Hippocampal formation (tissue), 2 donors: ENCODE measurements around the gene UBN2.

Source experiments
- DNase-seq, 2 donors: peaks; one replicate each; lab custom pipeline; 2025; lab: John Stamatoyannopoulos, UW

The UBN2 gene

DNA sequence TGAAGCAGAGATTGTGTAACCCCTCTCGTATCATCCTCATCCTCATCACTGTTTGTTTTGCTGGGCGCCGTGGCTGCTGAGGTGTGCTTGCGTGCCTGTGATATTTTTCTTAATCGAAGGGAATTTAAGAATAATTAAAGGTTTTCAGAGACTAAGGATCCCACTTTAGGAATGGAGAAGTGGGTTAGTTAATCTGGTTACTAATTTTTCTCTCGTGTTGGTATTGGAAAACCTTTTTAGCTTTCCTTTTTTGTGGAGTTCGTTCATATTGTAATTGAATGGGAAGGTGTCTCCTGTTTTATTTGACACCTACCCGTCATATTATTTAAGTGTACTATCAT lies 1.3 kb downstream of the UBN2 start:
- no peak for DNase-seq

DNA sequence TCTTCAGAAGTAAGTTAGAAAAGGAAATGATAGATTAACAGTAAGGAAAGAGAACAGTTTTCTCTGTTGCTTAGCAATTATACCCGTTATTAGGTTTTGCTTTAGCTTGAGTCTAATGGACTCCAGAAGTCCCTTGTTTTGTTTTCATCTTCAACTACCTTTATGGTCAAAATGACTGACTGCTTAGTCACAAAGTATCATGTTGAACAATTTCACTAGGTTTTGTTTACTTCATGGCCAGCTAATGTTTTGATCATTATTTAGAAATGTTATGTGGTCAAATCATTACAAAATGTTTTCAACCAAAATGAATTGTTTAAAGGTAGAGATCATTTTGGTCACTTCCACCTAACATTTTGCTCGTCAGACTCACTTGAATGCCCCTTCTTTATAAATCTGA lies 1.9 kb downstream of the UBN2 start:
- no peak for DNase-seq

DNA sequence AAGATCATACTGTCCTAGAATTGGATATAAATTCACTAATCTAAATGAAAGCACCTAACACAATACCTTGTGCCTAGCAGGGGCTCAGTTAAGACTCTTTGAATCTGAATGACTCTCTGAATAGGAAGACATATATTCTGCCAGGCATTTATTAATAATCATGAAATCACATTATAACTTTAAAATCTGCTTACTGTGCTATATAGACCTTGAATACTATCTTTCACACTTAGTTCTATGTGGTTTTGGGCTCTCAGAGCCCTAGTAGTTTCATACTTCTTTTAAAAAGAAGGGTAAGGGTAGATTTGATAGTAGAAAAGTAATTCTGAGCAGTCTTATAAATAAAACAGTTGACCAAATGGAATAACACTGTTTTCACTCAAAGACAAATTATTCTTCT lies 10.2 kb downstream of the UBN2 start:
- DNase-seq = no peak

DNA sequence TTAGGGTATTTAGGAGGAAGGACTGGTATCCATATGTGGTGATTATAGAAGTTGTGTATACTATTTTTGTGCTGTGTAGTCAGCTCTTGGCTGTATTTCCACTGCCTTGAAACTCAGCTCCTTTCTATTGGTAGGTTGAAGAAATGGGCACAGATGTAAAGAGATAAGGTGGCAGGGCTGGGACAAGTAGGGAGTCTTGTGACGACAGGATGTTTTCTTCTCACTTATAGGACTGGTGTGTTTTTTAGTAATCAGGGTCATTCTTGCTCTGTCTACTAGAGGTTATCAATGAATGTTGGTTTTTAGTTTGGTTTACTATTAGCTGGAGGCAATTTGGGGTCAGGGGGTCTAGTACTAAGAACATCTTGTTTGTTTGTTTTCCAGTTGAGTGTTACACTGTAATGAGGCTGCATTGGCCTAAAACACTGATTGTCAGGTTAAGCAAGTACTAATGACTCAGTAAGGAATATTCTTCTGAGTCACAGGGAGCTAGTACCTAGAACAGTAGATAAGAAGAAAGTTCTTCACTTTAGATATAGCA lies 11.8 kb downstream of the UBN2 start:
- no peak for DNase-seq

DNA sequence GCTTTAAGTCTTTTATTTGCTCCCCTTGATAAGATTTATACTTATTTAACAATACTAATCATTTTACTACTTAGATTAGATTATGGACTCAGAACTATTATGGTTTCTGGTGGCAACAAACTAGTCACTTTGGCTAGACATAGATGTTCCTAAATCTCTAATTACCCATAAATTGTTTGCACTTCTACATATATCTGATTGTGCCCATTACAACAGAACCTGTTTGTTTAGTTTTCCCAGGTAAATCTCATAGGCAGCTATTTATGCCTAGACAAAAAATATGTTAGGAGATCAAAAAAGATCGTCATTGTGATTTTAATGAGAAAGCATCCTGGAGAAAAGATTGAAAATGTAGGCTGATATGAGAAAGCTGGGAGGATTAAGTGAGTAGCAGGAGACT lies 14.4 kb downstream of the UBN2 start:
- DNase-seq = no peak

DNA sequence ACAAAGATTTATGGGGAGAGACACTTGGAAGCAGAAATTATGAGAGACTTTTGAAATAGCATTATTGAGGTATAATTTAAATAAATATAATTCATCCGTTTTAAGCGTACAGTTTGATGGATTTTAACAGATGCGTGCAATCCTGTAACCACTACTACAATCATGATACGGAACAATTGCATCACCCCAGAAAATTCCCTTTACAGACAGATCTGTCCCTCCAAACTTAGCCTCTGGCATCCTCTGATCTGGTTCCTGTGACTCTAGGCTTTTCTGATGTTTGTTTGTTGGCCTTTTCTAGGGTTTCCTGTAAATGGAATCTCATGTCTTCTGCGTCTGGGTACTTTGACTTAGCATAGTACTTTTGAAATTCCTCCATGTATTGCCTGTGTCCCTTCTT lies 15.5 kb downstream of the UBN2 start:
- no peak for DNase-seq

DNA sequence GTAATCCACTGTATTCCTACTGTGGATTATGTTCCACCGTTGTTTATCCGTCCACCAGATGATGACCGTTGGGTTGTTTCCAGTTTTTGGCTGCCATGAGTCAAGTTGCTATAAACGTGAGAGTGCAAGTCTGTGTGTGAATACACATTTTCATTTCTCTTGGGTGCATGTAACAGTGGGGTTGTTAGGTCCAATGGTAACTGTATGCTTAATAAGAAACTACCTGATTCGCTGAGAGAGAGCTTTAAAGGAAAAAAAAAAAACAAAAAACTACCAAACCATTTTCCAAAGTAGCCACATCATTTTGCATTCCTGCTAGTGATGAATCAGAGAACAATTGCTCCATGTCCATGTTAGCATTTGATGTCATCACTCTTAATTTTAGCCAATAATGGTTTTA lies 15.9 kb downstream of the UBN2 start:
- DNase-seq = no peak

DNA sequence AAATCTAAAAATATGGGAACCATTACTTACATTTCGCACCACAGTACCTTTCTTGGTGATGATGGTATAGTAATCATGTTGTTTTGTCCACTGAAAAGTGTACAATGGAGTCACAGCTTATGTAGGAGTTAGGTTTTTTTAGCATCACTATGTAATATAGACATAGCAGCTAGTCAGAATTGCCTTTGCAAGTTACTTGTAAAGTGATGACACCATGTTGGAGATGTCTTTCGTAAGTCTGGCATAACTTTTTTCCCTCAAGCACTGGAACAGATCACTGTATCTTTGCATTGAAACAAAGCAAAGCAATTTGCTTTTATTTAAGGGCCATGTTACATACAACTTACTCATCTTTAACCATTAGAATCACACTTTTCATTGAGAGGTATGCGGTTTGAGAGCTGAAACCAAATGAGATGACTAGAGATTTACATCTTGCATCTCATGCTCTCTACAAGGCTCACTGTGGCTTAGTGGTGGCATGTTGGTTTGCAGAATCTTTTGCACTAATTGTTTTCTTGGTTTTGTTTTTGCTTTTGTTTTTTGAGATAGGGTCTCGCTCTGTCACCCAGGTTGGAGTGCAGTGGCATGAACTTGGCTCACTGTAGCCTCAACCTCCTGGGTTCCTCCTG lies 18.3 kb downstream of the UBN2 start:
- DNase-seq = no peak

DNA sequence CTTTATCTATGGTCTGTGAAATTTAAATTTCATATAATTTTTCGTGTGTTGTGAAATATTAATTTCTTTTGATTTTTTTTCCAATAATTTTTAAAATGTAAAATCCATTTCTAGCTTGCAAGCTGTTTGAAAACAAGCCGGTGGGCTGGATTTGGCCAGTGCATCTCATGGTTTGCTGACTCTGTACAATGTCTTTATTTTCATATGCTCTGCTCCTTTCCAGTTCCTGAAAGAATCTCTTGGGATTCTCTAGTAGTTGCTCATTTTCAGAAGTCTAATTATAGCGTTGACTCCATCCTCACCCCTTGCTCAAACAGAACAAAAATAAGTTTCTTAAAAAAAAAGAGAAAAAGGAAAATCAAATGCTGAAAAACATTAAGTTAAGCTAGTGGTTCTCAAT lies 21.4 kb downstream of the UBN2 start:
- DNase-seq = no peak

DNA sequence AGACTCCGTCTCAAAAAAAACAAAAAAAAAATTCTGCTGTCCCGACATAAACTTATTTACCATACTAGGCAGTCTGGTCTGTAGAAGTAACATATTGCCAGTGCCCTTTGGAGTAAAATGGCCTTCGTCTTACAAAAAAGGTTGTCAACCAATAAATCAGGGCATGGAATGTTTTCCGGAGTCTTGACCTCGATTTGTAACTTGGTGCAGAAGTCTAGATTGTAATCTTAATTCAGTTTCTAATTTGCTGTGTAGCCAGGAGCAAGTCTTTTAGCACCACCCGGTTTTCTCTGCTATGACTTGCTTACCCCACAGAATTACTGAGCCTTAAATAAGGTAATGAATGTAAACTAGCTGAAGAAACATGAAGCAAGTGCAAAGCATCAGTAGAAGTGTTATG lies 23.2 kb downstream of the UBN2 start:
- no peak for DNase-seq

DNA sequence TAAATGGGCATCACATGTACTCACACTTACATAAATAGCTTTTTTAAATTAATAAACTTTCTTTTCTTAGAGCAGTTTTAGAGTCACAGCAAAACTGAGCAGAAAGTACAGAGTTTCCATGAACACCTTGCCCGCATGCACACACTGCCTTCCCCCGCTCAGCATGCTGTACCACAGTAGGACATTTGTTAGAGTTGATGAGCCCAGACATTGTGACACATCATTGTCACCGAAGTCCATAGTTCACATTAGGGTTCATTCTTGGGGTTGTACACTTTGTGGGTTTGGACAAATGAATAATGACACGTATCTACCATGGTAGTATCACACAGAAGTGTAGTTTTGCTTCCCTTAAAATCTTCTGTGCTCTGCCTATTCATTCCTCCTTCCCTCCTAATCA lies 23.7 kb downstream of the UBN2 start:
- DNase-seq = no peak

DNA sequence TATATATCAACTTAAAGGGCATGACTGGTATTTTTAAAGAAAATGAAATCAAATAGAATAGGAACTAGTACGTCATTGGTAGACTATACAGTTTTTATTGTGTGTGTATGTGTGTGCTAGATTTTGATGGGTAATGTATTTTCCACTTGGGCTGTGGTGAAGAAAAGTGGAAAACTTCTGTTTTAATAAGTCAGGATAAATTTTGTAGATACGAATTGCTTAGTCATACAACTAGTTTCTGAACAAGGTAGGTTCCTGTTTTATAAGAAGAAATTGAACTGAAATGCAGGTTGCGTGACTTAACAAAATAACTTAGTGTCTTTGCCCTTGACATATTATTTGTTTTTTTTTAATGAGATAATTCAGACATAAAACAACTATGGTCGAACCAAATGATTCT lies 24.3 kb downstream of the UBN2 start:
- no peak for DNase-seq

DNA sequence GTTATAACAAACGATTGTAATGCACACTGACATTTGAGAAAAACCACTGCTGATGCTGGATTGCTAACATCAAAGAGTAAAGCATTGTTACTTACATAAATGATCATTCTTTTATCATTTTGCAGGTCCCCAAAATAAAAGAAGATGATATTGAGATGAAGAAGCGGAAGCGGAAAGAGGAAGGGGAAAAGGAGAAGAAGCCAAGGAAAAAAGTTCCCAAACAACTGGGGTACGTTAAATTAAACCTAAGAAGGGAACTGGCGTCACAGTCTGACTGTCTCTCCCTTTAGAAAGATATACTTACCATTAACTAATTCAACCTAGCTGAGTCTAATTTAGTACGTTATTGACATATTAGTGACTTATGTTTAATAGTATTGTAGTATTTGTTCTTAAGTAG lies 28.1 kb downstream of the UBN2 start:
- DNase-seq = no peak

DNA sequence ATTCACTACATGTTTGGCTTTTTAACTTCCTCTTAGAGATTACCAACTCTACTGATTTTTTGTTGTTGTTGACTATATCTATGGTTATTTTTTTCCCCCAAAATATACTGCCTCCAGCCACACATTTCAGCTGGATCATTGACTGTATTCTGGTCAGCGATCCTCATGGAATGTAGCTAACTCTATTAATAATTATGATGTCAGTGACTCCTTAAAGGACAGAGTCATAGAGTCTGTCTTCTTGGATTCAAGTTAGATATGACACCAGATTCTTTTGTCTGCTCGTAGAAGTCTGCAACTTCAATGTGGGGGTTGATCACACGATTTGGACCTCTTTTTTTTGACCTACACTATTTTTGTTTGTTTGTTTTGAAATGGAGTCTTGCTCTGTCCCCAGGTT lies 33.2 kb downstream of the UBN2 start:
- DNase-seq = no peak

DNA sequence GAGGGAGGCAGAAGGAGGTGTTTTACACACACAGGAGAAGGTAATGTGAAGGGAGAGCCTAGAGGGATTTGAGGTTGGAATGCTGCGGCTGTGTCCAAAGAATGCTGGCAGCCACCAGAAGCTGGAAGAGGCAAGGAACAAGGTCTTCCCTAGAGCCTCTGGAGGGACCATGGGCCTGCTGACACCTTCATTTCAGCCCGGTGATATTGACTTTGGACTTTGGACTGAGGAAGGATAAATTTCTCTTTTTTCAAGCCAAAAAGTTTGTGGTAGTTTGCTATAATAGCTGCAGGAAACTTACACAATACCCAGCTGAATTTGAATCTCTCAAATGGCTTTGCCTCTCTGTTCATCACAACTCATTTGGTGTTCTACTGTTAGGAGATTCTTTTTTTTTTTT lies 34.6 kb downstream of the UBN2 start:
- DNase-seq = no peak

DNA sequence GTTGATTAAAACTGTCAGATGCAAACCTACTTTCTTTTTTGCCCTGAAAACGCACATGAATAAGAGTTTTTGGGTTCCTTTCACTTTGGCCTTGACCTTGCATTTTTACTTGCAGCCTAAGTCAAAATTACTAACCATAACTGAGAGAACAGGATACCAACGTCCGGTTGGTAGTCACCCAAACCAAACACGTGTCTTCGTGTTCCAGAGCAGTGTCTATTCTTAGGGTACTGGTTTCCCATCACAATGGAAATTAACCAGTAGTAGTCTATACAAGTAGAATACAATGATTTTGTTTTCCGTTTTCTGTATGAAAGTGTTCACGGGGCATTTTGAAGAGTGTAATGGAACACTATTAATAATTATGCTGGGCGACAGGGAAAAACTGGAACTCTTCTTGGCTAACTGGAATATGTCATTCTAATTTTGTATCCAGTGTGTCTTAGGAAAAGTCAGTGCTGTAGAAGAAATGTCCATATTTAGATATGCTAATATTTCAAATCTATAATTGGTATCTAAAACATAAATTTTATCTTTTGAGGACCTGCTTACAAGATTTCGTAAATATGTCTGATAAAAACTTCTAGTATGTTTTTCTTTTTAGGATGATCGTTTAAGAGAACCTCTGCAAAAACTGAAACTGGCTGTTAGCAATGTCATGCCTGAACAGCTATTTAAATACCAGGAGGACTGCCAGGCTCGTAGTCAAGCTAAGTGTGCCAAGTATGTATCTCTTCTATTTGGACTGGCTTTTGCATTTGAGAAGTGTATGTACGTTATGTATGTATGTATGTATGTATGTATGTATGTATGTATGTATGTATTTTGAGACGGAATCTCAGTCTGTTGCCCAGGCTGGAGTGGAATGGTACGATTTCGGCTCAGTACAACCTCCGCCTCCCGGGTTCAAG lies 40.9 kb downstream of the UBN2 start:
- DNase-seq = no peak

DNA sequence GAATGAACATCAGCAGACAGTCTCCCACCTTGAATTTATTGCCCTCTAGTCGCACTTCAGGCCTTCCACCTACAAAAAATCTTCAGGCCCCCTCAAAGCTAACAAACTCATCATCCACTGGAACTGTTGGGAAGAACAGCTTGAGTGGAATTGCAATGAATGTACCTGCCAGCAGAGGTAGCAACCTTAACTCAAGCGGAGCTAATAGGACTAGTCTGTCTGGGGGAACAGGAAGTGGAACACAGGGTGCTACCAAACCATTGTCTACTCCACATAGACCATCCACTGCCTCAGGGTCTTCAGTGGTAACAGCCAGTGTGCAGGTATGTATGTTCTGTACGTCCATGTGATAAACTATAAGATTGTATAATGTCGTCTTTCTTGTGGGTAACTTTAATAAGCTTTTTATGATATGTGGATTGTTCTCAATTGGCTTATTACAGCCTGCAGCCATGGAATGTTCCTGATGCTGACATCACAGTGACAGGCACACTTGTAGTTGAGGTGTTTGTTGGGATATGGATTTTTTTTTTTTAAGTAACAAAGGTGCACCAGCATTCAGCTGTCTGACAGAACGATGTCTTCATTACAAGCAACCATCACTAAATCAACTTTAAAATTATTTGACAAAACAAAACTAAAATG lies 53.3 kb downstream of the UBN2 start:
- no peak for DNase-seq

DNA sequence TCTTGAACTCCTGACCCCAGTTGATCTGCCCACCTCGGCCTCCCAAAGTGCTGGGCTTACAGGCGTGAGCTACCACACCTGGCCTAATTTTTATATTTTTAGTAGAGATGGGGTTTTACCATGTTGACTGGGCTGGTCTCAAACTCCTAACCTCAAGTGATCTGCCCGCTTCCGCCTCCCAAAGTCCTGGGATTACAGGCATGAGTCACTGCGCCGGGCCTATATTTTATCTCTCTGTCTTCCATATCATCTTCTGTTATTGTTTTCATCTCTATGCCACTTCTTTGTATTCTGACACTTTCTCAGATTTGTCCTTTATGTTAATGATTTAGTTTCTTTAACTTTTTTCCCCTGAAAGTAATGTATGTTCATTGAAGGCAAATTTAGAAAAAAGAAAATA lies 55.1 kb downstream of the UBN2 start:
- no peak for DNase-seq

DNA sequence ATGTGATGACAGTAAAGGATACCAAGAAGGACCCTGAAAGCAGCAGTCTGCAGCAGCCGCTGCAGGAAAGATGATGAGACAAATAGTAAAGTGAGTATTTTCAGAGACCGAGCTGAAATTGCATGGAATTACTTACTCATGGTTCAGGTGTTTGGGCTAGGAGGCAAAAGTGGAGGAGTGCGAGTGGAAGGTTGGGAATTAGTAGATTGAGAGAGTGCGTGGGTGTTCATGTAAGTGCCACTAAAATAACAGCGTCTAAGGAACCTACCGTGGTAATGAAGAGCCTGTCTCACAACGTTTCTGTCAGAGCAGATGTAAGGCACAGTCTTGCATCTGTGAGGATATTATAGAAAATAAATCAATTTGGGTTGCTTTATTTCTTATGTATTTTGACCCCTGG lies 61.8 kb downstream of the UBN2 start:
- no peak for DNase-seq

DNA sequence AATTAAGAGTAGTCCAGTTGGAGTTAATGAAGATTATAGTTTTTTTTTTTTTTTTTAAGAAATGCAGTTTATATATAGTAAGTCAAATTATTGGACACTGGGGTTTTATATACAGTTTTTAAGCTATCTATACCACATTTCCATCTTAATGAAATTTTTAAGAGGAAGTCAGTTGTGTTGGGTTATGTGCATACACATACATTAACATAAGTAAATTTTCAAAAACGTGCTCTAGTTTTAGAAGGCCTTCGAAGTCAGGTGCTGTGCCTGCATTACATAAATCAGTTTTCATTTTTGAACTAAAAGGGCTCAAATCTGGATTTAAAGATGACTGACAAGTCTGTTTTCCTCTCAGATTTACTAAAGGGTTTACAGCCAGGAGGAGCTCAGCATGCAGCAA lies 62.5 kb downstream of the UBN2 start:
- DNase-seq = no peak

DNA sequence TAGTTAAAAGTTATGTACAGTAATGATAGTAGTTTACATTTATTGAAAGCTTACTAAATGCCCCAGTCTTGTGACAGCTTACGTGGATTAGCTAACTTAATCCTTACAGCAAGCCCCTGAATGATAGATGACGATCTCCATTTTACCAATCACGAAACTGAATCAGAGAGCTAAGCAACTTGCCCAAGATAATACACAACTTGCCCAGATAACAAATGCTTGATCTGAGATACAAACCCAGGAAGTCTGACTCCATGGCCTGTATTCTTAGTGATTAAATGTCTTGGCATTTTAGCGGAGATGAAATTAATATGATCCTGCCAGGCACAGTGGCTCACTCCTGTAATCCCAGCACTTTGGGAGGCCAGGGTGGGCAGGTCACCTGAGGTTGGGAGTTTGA lies 63.2 kb downstream of the UBN2 start:
- DNase-seq = no peak

DNA sequence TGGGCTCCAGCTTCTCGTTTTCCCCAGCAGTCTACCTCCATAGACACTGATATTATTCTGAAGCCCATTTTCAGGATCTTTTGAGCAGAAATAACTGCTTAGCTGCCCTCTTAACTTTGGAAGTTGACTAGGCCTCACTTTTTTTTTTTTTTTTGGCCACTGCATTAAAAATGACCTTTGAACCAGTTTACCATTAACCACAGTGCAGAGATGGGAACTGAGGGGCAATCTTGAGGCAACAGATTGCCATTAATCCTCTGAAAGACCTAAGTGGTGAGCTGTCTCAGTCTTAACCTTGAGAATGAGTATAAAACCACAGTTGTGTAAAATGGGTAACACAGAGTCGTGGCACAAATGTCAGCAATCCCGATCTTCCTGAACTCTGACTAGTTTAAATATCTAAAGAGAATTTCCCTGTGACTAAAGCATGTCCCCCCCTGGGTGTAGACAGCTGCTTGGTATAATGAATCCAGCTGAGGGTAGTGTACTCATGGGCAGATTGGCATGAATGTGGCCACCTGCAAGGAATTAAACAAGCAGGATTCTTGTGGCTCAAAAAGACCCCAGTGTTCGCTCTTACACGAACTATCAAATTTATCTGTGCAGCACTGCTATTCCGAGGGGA lies 64.0 kb downstream of the UBN2 start:
- no peak for DNase-seq

DNA sequence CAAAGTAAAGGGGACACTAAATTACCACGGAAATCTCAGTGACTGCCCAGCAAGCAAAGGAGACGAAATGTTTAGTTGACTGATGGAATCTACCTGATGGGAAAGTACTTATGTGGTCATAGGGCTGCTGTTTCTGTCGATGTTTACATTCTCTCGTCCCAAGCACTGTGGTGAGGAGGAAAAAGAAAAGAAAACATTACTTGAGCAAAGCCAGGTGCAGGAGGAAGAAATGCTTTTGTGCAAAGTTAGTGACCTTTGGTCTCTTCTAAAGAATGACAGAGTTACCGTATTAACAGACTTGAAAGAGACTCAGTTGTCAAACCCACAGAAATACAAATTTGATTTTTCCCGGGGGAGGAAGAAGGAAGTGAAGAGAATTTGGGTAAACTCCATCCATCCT lies 66.8 kb downstream of the UBN2 start:
- DNase-seq = no peak
